HG02981 (cell line): ENCODE measurements around the gene CCDC88C.
"Not testable (repeated sequence)": the region's sequence is repeated elsewhere in the genome, so short reads cannot be mapped to it uniquely, and the experiment has no call there.

Experiments used
- ATAC-seq: cut with Tn5 transposase; IDR thresholded peaks from one replicate; pipeline ENCODE4 v1.9.1; 2021; ENCODE audit warnings: mild to moderate bottlenecking, moderate library complexity; ENCODE audit not compliant: unreplicated experiment

CCDC88C gene

DNA sequence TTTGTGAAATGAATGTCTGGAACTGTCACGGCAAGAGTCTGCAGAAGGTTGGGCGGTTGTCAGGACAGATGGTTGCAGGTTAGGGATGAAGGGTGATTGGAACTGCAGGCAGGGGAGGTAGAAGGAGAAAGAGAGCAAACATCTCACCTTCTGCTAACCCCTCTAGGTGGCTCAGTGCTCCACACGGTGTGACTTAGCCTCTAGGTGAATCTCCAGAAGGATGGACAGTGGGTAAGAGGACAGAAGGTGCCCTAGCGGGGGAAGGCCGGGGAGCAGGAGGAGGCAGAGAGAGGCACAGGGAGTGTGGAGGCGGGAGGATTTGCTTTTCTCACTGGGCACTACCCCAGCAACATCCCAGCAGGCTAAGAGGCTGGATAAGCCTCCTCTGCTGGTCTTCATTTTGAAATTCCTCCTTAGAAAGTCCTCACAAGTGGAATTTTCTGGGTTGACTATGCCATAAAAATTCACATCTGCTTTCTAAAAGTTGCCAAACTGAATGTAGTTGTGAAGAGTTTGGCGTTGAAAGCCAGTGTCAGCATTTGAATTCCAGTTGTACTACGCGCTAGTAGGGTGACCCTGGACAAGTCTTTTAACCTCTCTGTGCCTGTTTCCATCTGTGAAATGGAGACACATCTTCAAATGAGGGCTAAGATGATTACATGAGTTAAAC lies 162.5 kb downstream of the CCDC88C start:
- no peak for ATAC-seq

DNA sequence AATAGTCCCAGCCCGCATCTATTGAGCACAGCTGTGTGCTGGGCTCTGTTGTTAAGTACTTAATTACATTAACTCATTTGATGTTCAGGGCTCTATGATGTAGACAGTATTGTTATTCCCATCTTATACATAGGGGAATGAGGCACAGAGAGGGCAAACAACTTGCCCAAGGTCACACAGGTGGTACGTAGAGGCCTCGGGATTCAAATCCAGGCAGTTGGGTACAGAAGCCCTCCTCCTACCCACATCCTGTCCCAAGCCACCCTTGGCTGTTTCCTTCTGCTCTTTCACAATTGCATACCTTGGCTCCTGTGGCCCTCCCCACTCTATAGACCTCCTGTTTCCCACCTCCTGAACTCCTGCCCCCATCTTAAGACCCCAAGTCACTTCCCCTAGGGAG lies 163.2 kb downstream of the CCDC88C start:
- no peak for ATAC-seq

DNA sequence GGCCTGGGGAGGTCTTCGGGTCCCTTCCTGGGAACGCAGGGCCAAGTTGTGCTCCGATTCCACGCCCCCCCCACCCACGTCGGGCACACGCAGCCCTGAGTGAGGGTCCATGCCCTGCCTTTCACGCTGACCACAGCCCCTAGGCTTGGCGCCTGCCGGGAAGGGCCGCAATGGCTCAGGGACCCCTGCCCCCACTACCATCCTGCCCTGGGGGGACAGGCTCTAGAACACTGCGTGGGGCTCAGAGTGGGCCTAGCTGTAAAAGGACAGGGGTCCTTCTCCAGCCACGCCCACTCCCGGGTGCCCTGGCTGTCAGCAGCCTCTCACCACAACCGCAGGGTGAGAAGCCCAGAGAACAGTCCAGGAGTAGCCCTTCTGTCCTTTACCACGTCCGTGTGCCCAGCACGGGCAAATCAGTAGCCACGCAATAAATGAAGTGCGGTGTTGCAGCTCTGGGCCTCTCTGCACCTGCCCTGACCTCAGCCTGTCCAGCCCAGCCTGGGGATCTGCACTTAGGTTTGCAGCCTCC lies 163.8 kb downstream of the CCDC88C start:
- no peak for ATAC-seq

GRCh38 chr14:91252871-91253794 lies 164.5 kb downstream of the CCDC88C start:
- ATAC-seq = no peak

- no peak for ATAC-seq
These were observed 166.7 kb downstream of the CCDC88C start for GRCh38 chr14:91250912-91251311.

- ATAC-seq = peak; percentile 85
These were observed 167.6 kb downstream of the CCDC88C start for GRCh38 chr14:91249841-91250616.

- no peak for ATAC-seq
These were observed 171.4 kb downstream of the CCDC88C start for GRCh38 chr14:91246051-91246852.

DNA sequence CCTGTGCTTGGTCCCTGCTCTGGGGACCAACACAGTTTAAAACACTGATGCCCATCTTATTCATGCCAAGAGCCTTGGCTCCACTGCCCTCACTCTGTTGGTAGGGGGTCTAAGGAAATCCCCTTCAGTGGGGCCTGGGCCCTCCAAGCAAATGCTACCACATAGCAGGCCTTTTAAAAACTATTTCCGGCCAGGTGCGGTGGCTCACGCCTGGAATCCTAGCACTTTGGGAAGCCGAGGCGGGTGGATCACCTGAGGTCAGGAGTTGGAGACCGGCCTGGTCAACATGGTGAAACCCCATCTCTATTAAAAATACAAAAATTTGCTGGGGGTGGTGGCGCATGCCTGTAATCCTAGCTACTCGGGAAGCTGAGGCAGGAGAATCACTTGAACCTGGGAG lies 172.0 kb downstream of the CCDC88C start:
- ATAC-seq = not testable (repeated sequence)

- no peak for ATAC-seq
These were observed 172.6 kb downstream of the CCDC88C start for GRCh38 chr14:91245029-91245428.

- ATAC-seq = no peak
These were observed 173.1 kb downstream of the CCDC88C start, which contains the start of gene GPR68 for GRCh38 chr14:91244501-91244901. GPR68 (minus strand) TSS chr14:91244704; CDS start chr14:91235050, 9,654 bp downstream.

DNA sequence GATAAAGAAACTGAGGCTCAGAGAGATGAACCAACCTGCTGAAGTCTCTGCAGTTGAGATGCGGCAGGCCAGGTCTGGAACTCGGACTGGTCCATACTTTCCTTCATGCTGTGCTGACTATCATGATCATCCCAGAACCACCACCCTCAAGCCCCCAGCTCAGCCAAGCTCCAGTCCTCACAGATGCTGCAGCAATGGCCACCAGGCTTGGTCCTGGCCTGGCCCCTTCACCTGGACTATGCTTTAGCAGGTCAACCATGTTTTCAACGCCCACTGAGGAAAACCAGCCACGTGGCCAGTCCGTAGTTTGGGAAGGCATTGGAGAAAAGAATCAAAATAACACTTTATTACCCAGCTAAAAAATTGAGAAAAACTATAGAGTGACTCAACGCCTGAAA lies 174.5 kb downstream of the CCDC88C start:
- ATAC-seq = peak; percentile 3

DNA sequence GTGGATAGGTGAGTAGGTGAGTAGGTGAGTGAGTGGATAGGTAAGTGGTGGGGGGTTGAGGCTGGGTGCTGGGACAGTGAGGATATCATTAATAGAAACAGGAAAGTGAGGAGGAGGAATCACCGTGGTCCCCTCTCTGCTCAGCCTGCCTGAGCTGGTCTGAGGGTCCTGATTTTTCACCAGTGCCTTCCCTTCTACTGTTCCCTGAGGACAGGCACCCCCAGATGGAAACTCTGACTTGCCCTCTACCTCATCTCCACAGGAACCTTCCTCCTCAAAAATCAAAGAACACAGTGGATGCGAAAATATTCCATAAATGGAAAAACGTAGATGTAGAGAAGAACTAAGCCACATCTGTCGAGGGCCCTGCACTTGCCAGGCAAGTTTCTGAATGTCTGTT lies 175.0 kb downstream of the CCDC88C start:
- no peak for ATAC-seq

GRCh38 chr14:91241863-91242262 lies 175.8 kb downstream of the CCDC88C start:
- ATAC-seq = peak; percentile 59

- ATAC-seq = no peak
These were observed 179.0 kb downstream of the CCDC88C start for GRCh38 chr14:91238661-91239060.

- ATAC-seq = no peak
These were observed 179.5 kb downstream of the CCDC88C start for GRCh38 chr14:91238085-91238484.

- ATAC-seq = no peak
These were observed 180.4 kb downstream of the CCDC88C start for GRCh38 chr14:91237219-91237618.

GRCh38 chr14:91235841-91236240 lies 181.8 kb downstream of the CCDC88C start:
- ATAC-seq = no peak

DNA sequence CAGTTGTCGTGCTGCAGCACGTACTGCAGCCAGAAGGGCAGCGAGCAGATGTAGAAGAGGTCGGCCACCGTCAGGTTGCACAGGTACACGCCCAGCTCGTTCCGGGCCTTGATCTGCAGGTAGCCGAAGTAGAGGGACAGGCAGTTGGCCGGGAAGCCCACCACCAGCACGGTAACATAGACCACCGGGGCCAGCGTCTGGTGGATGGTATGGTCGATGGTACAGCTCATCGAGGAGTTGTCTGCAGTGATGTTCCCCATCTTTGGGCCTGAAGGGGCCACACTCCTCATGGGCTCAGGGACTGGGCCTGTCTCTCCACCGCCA lies 182.9 kb downstream of the CCDC88C start:
- no peak for ATAC-seq

- no peak for ATAC-seq
These were observed 183.5 kb downstream of the CCDC88C start for GRCh38 chr14:91233936-91234790.
